Measurements from ENCODE around the gene MYRF. TPM values are rescaled to one million over a fixed set of nuclear protein-coding genes. Genes with fewer than 3 reads are reported as not detected.

The MYRF gene
- polyA plus RNA-seq, 1 donor (not counting 4 experiments of a cell fraction or from before 2014, with no cell fraction given) = 0.14 TPM

DNA sequence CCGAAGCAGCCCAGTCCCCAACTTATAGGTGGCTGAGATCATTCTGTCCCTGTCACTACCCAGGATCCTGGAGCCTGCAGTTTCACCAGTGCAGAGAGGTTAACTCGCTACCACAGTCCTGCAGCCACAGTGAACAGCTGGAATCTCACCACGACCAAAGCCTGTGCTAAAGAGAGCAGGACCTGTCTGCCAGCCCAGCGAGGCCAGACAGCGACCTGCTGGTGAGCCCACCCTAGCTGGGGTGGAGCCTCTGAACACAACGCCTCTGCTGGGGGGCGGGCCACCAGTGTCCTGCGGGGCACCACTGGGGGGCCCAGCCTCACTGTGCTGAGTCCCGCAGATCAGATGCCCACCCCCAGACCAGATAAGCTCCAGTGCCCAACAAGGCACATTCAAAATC, 39.0 kb upstream of the MYRF start:
- Histone ChIP-seq H3K4me1 (ENCODE audit: control insufficient read depth, extremely low read depth, insufficient read depth, low read length) (no peaks in the 10 kb centered on the region), H3K9ac (ENCODE audit: control insufficient read depth, extremely low read depth, insufficient read depth, low read length) (no peak overlapping the region), H4K20me1 (ENCODE audit: control insufficient read depth, extremely low read depth, insufficient read depth, low read length) (no peaks in the 10 kb centered on the region), H3K27ac (ENCODE audit: control insufficient read depth, insufficient read depth, low read length) (no peak overlapping the region), H3K4me2 (ENCODE audit: control insufficient read depth, extremely low read depth, insufficient read depth, low read depth, low read length) (no peak overlapping the region), H3K27me3 (ENCODE audit: control insufficient read depth, extremely low read depth, insufficient read depth, low read length) (peaks cover 66% of the 10 kb centered on the region), H3K79me2 (ENCODE audit: control insufficient read depth, insufficient read depth, low read length) (no peaks in the 10 kb centered on the region), H3K9me3 (ENCODE audit: control insufficient read depth, low read depth, low read length) (no peaks in the 10 kb centered on the region), H3K9me1 (ENCODE audit: control insufficient read depth, extremely low read depth, insufficient read depth, low read length) (no peaks in the 10 kb centered on the region), H3K4me3 (ENCODE audit: control insufficient read depth in 2 of 3, extremely low read depth in 1 of 3, insufficient read depth in 2 of 3, low read depth in 1 of 3, low read length in 3 of 3) (no peak overlapping the region), H3K36me3 (ENCODE audit: control insufficient read depth in 2 of 2, extremely low read depth in 1 of 2, insufficient read depth in 2 of 2, low read length in 2 of 2) (no peaks in the 10 kb centered on the region), H2AFZ (ENCODE audit: control insufficient read depth, low read length) (no peak overlapping the region)
- no peak for TF ChIP-seq EZH2 (IDR thresholded peaks at IDR 0.05; ENCODE audit: low read length)
- TF ChIP-seq CTCF (optimal IDR thresholded peaks at IDR 0.05 in 1 of 3, IDR thresholded peaks at IDR 0.05 in 1 of 3, conservative IDR thresholded peaks at IDR 0.05 in 1 of 3; ENCODE audit: extremely low read depth in 1 of 3, insufficient read depth in 2 of 3, low read length in 3 of 3) = no peak
- dilution Hi-C loops (cut with MboI; ENCODE audit: extremely low pct_ligation_motif_present, low sequenced_read_pairs) = no loop called here
- no peak for FAIRE-seq
- no peak for DNase-seq (ENCODE audit: low read depth, low spot score)

- Histone ChIP-seq H3K4me1 (ENCODE audit: control insufficient read depth, extremely low read depth, insufficient read depth, low read length) (no peaks in the 10 kb centered on the region), H4K20me1 (ENCODE audit: control insufficient read depth, extremely low read depth, insufficient read depth, low read length) (no peaks in the 10 kb centered on the region), H3K27me3 (ENCODE audit: control insufficient read depth, extremely low read depth, insufficient read depth, low read length) (peaks cover 70% of the 10 kb centered on the region), H3K9me1 (ENCODE audit: control insufficient read depth, extremely low read depth, insufficient read depth, low read length) (no peaks in the 10 kb centered on the region), H3K36me3 (ENCODE audit: control insufficient read depth in 2 of 2, extremely low read depth in 1 of 2, insufficient read depth in 2 of 2, low read length in 2 of 2) (no peaks in the 10 kb centered on the region), H3K4me2 (ENCODE audit: control insufficient read depth, extremely low read depth, insufficient read depth, low read depth, low read length) (no peak overlapping the region), H3K27ac (ENCODE audit: control insufficient read depth, insufficient read depth, low read length) (no peak overlapping the region), H3K79me2 (ENCODE audit: control insufficient read depth, insufficient read depth, low read length) (no peaks in the 10 kb centered on the region), H2AFZ (ENCODE audit: control insufficient read depth, low read length) (no peak overlapping the region), H3K9me3 (ENCODE audit: control insufficient read depth, low read depth, low read length) (no peaks in the 10 kb centered on the region), H3K9ac (ENCODE audit: control insufficient read depth, extremely low read depth, insufficient read depth, low read length) (no peak overlapping the region), H3K4me3 (ENCODE audit: control insufficient read depth in 2 of 3, extremely low read depth in 1 of 3, insufficient read depth in 2 of 3, low read depth in 1 of 3, low read length in 3 of 3) (no peak overlapping the region)
- dilution Hi-C loops (cut with MboI; ENCODE audit: extremely low pct_ligation_motif_present, low sequenced_read_pairs) = no loop called here
- FAIRE-seq (no peak), DNase-seq (ENCODE audit: low read depth, low spot score) (no peak)
- no peak for TF ChIP-seq EZH2 (IDR thresholded peaks at IDR 0.05; ENCODE audit: low read length)
- TF ChIP-seq CTCF (optimal IDR thresholded peaks at IDR 0.05 in 1 of 3, IDR thresholded peaks at IDR 0.05 in 1 of 3, conservative IDR thresholded peaks at IDR 0.05 in 1 of 3; ENCODE audit: extremely low read depth in 1 of 3, insufficient read depth in 2 of 3, low read length in 3 of 3) = no peak
Measured at GRCh38 chr11:61713906-61714305, 38.5 kb upstream of the MYRF start.

Data from keratinocyte (primary cell).